Measurements from ENCODE around the gene ADAMTS2. TPM values are rescaled to one million over a fixed set of nuclear protein-coding genes. Genes with fewer than 3 reads are reported as not detected.

The ADAMTS2 gene
- total and polyA plus RNA-seq, 2 of the 4 experiments (the other 2 are of a cell fraction): 19.0 to 58.8 TPM

GRCh38 chr5:179126506-179126991 lies 218.7 kb downstream of the ADAMTS2 start:
- H3K4me1 ChIP-seq (ENCODE audit: control insufficient read depth, insufficient read depth, low read length): no peaks in the 10 kb centered on the region
- no peaks in the 10 kb centered on the region for H3K9me1 ChIP-seq (ENCODE audit: insufficient read depth, low read length)
- DNase-seq (no peak), ATAC-seq (ENCODE audit: low read depth) (no peak)
- H2BK20ac ChIP-seq (ENCODE audit: low read depth, low read length): no peak overlapping the region
- no peak overlapping the region for H4K5ac ChIP-seq (ENCODE audit: low read depth, low read length)
- H2BK5ac ChIP-seq (ENCODE audit: low read depth, low read length, poor library complexity, severe bottlenecking): no peak overlapping the region
- no peak overlapping the region for H3K4ac ChIP-seq (ENCODE audit: low read depth, low read length)
- no peak overlapping the region for H3K4me3 ChIP-seq (ENCODE audit: insufficient read depth, low read depth, low read length)
- no peak overlapping the region for H3K27ac ChIP-seq (ENCODE audit: insufficient read depth, low read length)
- H2AK5ac ChIP-seq (ENCODE audit: low read depth, low read length): no peak overlapping the region
- no peak overlapping the region for H3K4me2 ChIP-seq (ENCODE audit: low read depth, low read length)
- no peak overlapping the region for H3K56ac ChIP-seq (ENCODE audit: extremely low read depth, insufficient read depth, low read length)
- 91% methylated on average over 6 of the region's 14 CpGs; no CpG with 5 or more reads in 1 of the 2 experiments for whole genome bisulfite sequencing, 2 experiments (ENCODE audit: extremely low coverage in 2 of 2, insufficient read length in 1 of 2)
- no peak overlapping the region for H3K23ac ChIP-seq (ENCODE audit: low read depth, low read length)
- intact Hi-C loops (cut with micrococcal nuclease): no loop called here
- no peaks in the 10 kb centered on the region; the same call in 1 of the 2 replicates for H3K9me3 ChIP-seq (ENCODE audit: control insufficient read depth, insufficient read depth, low read length)
- no peak for TF ChIP-seq CHD1 (IDR thresholded peaks at IDR 0.05; ENCODE audit: low read depth, low read length)
- no peak for TF ChIP-seq FOS (IDR thresholded peaks at IDR 0.05; ENCODE audit: low read depth, low read length)
- no peak for TF ChIP-seq CEBPB (IDR thresholded peaks at IDR 0.05; ENCODE audit: low read depth, low read length)
- TF ChIP-seq CTCF (conservative IDR thresholded peaks at IDR 0.05; ENCODE audit: low read depth, low read length): no peak
- no peak for TF ChIP-seq POLR2A (IDR thresholded peaks at IDR 0.05; ENCODE audit: low read depth, low read length)
- no peak for TF ChIP-seq MAZ (IDR thresholded peaks at IDR 0.05; ENCODE audit: borderline replicate concordance, low read depth, low read length)
- TF ChIP-seq RCOR1 (IDR thresholded peaks at IDR 0.05; ENCODE audit: insufficient replicate concordance, low read length): no peak
- TF ChIP-seq MAFK (IDR thresholded peaks at IDR 0.05; ENCODE audit: low read depth, low read length): no peak
- H2AFZ ChIP-seq (replicated peaks; ENCODE audit: low read length, poor library complexity): no peak overlapping the region
- in situ Hi-C loops (cut with MboI; ENCODE audit: low sequenced_read_pairs): no loop called here
- no peak overlapping the region for H3K14ac ChIP-seq (replicated peaks; ENCODE audit: low read depth, low read length)
- H4K8ac ChIP-seq (ENCODE audit: low read depth in 2 of 2, low read length in 2 of 2): no peak overlapping the region
- no peak overlapping the region for H2BK15ac ChIP-seq (ENCODE audit: low read depth, low read length)
- no peaks in the 10 kb centered on the region for H3K79me1 ChIP-seq (ENCODE audit: low read depth in 1 of 2, low read length in 2 of 2)
- dilution Hi-C loops (cut with HindIII; ENCODE audit: low sequenced_read_pairs, unreplicated experiment): no loop called here
- POLR2A ChIA-PET (ENCODE audit: unreplicated experiment): no interaction called here
- H4K91ac ChIP-seq (ENCODE audit: insufficient read depth, low read depth, low read length): no peak overlapping the region
- no TSS peak for BruUV-seq (replicated peaks)
- H3K9ac ChIP-seq (ENCODE audit: low read depth, low read length): no peak overlapping the region
- no peak overlapping the region for H3K18ac ChIP-seq (ENCODE audit: low read depth, low read length)
- no peaks in the 10 kb centered on the region for H4K20me1 ChIP-seq (ENCODE audit: insufficient read depth, low read length)
- CTCF ChIA-PET: no interaction called here
- peaks cover 51% of the 10 kb centered on the region for H3K36me3 ChIP-seq (ENCODE audit: control insufficient read depth, insufficient read depth, low read length)
- H2AK9ac ChIP-seq (replicated peaks; ENCODE audit: low read depth, low read length, poor library complexity): no peak overlapping the region
- H3K27me3 ChIP-seq (ENCODE audit: control insufficient read depth, insufficient read depth, low read length): no peaks in the 10 kb centered on the region
- H2BK120ac ChIP-seq (ENCODE audit: low read depth, low read length): no peak overlapping the region
